PC-3 (cell line): ENCODE data around the gene ECD. TPM values are rescaled to one million over a fixed set of nuclear protein-coding genes. Genes with fewer than 3 reads are reported as not detected.

Source experiments
- ATAC-seq: fragments of 200-7000 bp; cut with Tn5 transposase; 2 replicates; pipeline ENCODE4 v1.9.1; 2020; ENCODE audit warnings: mild to moderate bottlenecking, moderate library complexity
- BruUV-seq: library from RNA; stranded (reverse); fragments of 400-500 nt; replicated peaks from 2 replicates; lab custom pipeline; 2021; lab: Mats Ljungman, UMichigan
- CTCF ChIA-PET: fragments of 300-600 bp; sonication (Branson Sonifier 250); formaldehyde crosslinking; loops from one replicate; lab custom pipeline; 2022; ENCODE audit warnings: antibody characterized with exemption; lab: Charles Lee
- POLR2A ChIA-PET: fragments of 300-600 bp; sonication (Branson Sonifier 250); formaldehyde crosslinking; loops from one replicate; lab custom pipeline; 2022; ENCODE audit warnings: antibody characterized with exemption; ENCODE audit not compliant: unreplicated experiment; lab: Charles Lee
- DNase-seq: peaks from one replicate; pipeline ENCODE4 v3.0.0-alpha.2; 2015
- H2AFZ ChIP-seq: fragments of 300-600 bp; sonication (generic); 2 replicates; pipeline ENCODE4 v1.6.0; 2016; ENCODE audit warnings: antibody characterized with exemption, low read length
- H3F3A ChIP-seq: fragments of 300-600 bp; sonication (generic); one replicate; pipeline ENCODE4 v1.6.0; 2017; ENCODE audit warnings: antibody characterized with exemption, low read length, control low read depth, mild to moderate bottlenecking; ENCODE audit not compliant: unreplicated experiment
- H3K27ac ChIP-seq: fragments of 300-600 bp; sonication (generic); 2 replicates; pipeline ENCODE4 v1.5.1; 2016; ENCODE audit warnings: mild to moderate bottlenecking, low read length
- H3K27me3 ChIP-seq: fragments of 300-600 bp; sonication (generic); 2 replicates; pipeline ENCODE4 v1.6.1; 2016; ENCODE audit warnings: low read length, mixed read lengths
- H3K36me3 ChIP-seq: fragments of 300-600 bp; sonication (generic); 2 replicates; pipeline ENCODE4 v1.6.1; 2016; ENCODE audit warnings: low read depth, mixed run types, low read length, mixed read lengths
- H3K4me1 ChIP-seq: fragments of 300-600 bp; sonication (generic); 2 replicates; pipeline ENCODE4 v1.5.1; 2016; ENCODE audit warnings: low read length; ENCODE audit not compliant: insufficient read depth
- H3K4me2 ChIP-seq: fragments of 300-600 bp; sonication (generic); 2 replicates; pipeline ENCODE4 v1.6.0; 2016; ENCODE audit warnings: low read length
- H3K4me3 ChIP-seq: fragments of 300-600 bp; sonication (generic); 2 replicates; pipeline ENCODE4 v1.5.1; 2016; ENCODE audit warnings: mild to moderate bottlenecking, low read length, mixed read lengths
- H3K79me2 ChIP-seq: fragments of 300-600 bp; sonication (generic); 2 replicates; pipeline ENCODE4 v1.6.1; 2017; ENCODE audit warnings: low read length, mixed read lengths
- H3K9ac ChIP-seq: fragments of 300-600 bp; sonication (generic); 2 replicates; pipeline ENCODE4 v1.6.0; 2016; ENCODE audit warnings: mild to moderate bottlenecking, low read length
- H3K9me2 ChIP-seq: fragments of 300-600 bp; sonication (generic); replicated peaks from 2 replicates; pipeline ENCODE4 v1.6.1; 2016; ENCODE audit warnings: mixed run types, low read length, mixed read lengths
- H3K9me3 ChIP-seq: fragments of 300-600 bp; sonication (generic); 2 replicates; pipeline ENCODE4 v1.6.1; 2016; ENCODE audit warnings: low read length, mixed read lengths
- H4K20me1 ChIP-seq: fragments of 300-600 bp; sonication (generic); 2 replicates; pipeline ENCODE4 v1.6.1; 2016; ENCODE audit warnings: low read length, mixed read lengths
- CTCF ChIP-seq: fragments of 300-600 bp; sonication (generic); conservative IDR thresholded peaks from 2 replicates; pipeline ENCODE4 v1.5.1; 2017; ENCODE audit warnings: antibody characterized with exemption, low read depth, mild to moderate bottlenecking, low read length
- EZH2 ChIP-seq: fragments of 300-600 bp; sonication (generic); IDR thresholded peaks from one replicate; pipeline ENCODE4 v1.6.1; 2017; ENCODE audit warnings: antibody characterized with exemption, mild to moderate bottlenecking, low read length; ENCODE audit not compliant: unreplicated experiment
- EZH2phosphoT487 ChIP-seq: fragments of 300-600 bp; sonication (generic); IDR thresholded peaks from 2 replicates; pipeline ENCODE4 v1.6.1; 2018; ENCODE audit warnings: mild to moderate bottlenecking, antibody characterized with exemption, low read length, borderline replicate concordance
- intact Hi-C: fragments of 100-400 bp; cut with micrococcal nuclease; formaldehyde crosslinking; loops from 2 replicates; pipeline ENCODE4 v1.9.0; 2023
- total RNA-seq: library from RNA; depleted of rRNA; stranded (reverse); fragments of >200 nt; gene quantifications from 2 replicates; pipeline ENCODE4 v1.2.3, GENCODE V29; 2014

ECD gene
- total RNA-seq, 1 experiment from 2014 or later = 108 TPM

GRCh38 chr10:73186266-73186665 is 18.5 kb upstream of the ECD start:
- DNase-seq (no peak), ATAC-seq (no peak)
- Histone ChIP-seq H4K20me1 (no peaks in the 10 kb centered on the region), H3K9me2 (no peaks in the 10 kb centered on the region), H3K27me3 (no peaks in the 10 kb centered on the region), H3K9ac (no peak overlapping the region), H2AFZ (no peak overlapping the region), H3K79me2 (no peaks in the 10 kb centered on the region), H3F3A (no peaks in the 10 kb centered on the region), H3K36me3 (peaks cover 21% of the 10 kb centered on the region), H3K4me2 (no peak overlapping the region), H3K27ac (no peak overlapping the region), H3K4me1 (no peaks in the 10 kb centered on the region), H3K9me3 (no peaks in the 10 kb centered on the region), H3K4me3 (no peak overlapping the region)
- ChIA-PET CTCF (no interaction called here), POLR2A (no interaction called here)
- BruUV-seq = no TSS peak
- TF ChIP-seq EZH2phosphoT487 (no peak), CTCF (no peak), EZH2 (no peak)
- intact Hi-C loops = no loop called here

GRCh38 chr10:73183667-73184281 is 16.0 kb upstream of the ECD start:
- intact Hi-C loops = no loop called here
- no peaks in the 10 kb centered on the region for H3K9me3 ChIP-seq
- H3K27me3 ChIP-seq = no peaks in the 10 kb centered on the region
- ATAC-seq = no peak
- no peak overlapping the region for H3K4me3 ChIP-seq
- no peaks in the 10 kb centered on the region for H3F3A ChIP-seq
- TF ChIP-seq EZH2phosphoT487 (no peak), EZH2 (no peak), CTCF (no peak)
- no peaks in the 10 kb centered on the region for H3K79me2 ChIP-seq
- H3K36me3 ChIP-seq = peaks cover 28% of the 10 kb centered on the region
- H4K20me1 ChIP-seq = no peaks in the 10 kb centered on the region
- POLR2A ChIA-PET = interaction anchor here (0.6 kb wide), 1 partner anchor 333 kb away, joined by 3 read pairs; no protein-coding TSS in a partner anchor
- DNase-seq = no peak
- H2AFZ ChIP-seq = no peak overlapping the region
- H3K4me2 ChIP-seq = no peak overlapping the region
- H3K27ac ChIP-seq = no peak overlapping the region
- no peaks in the 10 kb centered on the region for H3K4me1 ChIP-seq
- CTCF ChIA-PET = interaction anchor here (1.6 kb wide), 1 partner anchor 35 kb away, joined by 6 read pairs; no protein-coding TSS in a partner anchor
- no peaks in the 10 kb centered on the region for H3K9me2 ChIP-seq
- no TSS peak for BruUV-seq
- no peak overlapping the region for H3K9ac ChIP-seq

- no peak overlapping the region for H3K4me2 ChIP-seq
- H3K27me3 ChIP-seq = no peaks in the 10 kb centered on the region
- H3K27ac ChIP-seq = no peak overlapping the region
- no peaks in the 10 kb centered on the region for H3K4me1 ChIP-seq
- H3K79me2 ChIP-seq = no peaks in the 10 kb centered on the region
- TF ChIP-seq CTCF (no peak), EZH2 (no peak), EZH2phosphoT487 (no peak)
- peaks cover 28% of the 10 kb centered on the region for H3K36me3 ChIP-seq
- no peak overlapping the region for H3K4me3 ChIP-seq
- ChIA-PET POLR2A (interaction anchor here (0.6 kb wide), 1 partner anchor 87 kb away, joined by 3 read pairs; no protein-coding TSS in a partner anchor), CTCF (no interaction called here)
- no peaks in the 10 kb centered on the region for H4K20me1 ChIP-seq
- H3K9me2 ChIP-seq = no peaks in the 10 kb centered on the region
- H3K9me3 ChIP-seq = no peaks in the 10 kb centered on the region
- ATAC-seq (no peak), DNase-seq (no peak)
- H3K9ac ChIP-seq = no peak overlapping the region
- intact Hi-C loops = no loop called here
- H3F3A ChIP-seq = no peaks in the 10 kb centered on the region
- no TSS peak for BruUV-seq
- no peak overlapping the region for H2AFZ ChIP-seq
These were observed 14.8 kb upstream of the ECD start for GRCh38 chr10:73182568-73182967.
